HepG2 (cell line): Measurements from ENCODE around the gene NTMT1. TPM values are rescaled to one million over a fixed set of nuclear protein-coding genes. Genes with fewer than 3 reads are reported as not detected.

Source experiments
- ASH2L ChIP-seq: fragments of 300-600, 200-600 bp; sonication (generic); IDR thresholded peaks from 2 replicates; pipeline ENCODE4 v1.7.0; 2017; ENCODE audit warnings: low read depth, mild to moderate bottlenecking, moderate library complexity, mixed read lengths, low read length; ENCODE audit not compliant: insufficient read length
- CERS6 ChIP-seq: sonication (generic); formaldehyde crosslinking; IDR thresholded peaks from 2 replicates; pipeline ENCODE4 v1.5.0; 2020; ENCODE audit warnings: missing genetic modification reagents
- CHD4 ChIP-seq: fragments of 200-600 bp; sonication (generic); IDR thresholded peaks from 2 replicates; pipeline ENCODE4 v1.7.0; 2017; ENCODE audit warnings: mild to moderate bottlenecking, low read length, borderline replicate concordance
- E2F5 ChIP-seq: sonication (generic); formaldehyde crosslinking; conservative IDR thresholded peaks from 2 replicates; pipeline ENCODE4 v1.4.0; 2020; ENCODE audit warnings: missing genetic modification reagents
- FOXO1 ChIP-seq: sonication (generic); formaldehyde crosslinking; IDR thresholded peaks from 2 replicates; pipeline ENCODE4 v1.4.0; 2020; ENCODE audit warnings: missing genetic modification reagents
- FOXP4 ChIP-seq: sonication (generic); formaldehyde crosslinking; IDR thresholded peaks from 2 replicates; pipeline ENCODE4 v1.4.0; 2020; ENCODE audit warnings: missing genetic modification reagents
- HOXA9 ChIP-seq: sonication (generic); formaldehyde crosslinking; IDR thresholded peaks from 2 replicates; pipeline ENCODE4 v1.8.1; 2022; ENCODE audit warnings: missing genetic modification reagents, mild to moderate bottlenecking, moderate library complexity, borderline replicate concordance
- IKZF5 ChIP-seq: IDR thresholded peaks from 2 replicates; pipeline ENCODE4 v1.6.1; 2018; ENCODE audit warnings: missing genetic modification reagents, mild to moderate bottlenecking, missing compliant biosample characterization
- NFKB2 ChIP-seq: sonication (generic); formaldehyde crosslinking; IDR thresholded peaks from 2 replicates; pipeline ENCODE4 v1.4.0; 2020; ENCODE audit warnings: missing genetic modification reagents, borderline replicate concordance
- POLR2A ChIP-seq, 2 experiments: IDR thresholded peaks; 2 replicates each; pipeline ENCODE4 v1.6.1; 2011; ENCODE audit warnings: low read depth in 2 of 2, low read length in 2 of 2, mild to moderate bottlenecking in 1 of 2, moderate library complexity in 1 of 2; ENCODE audit not compliant: insufficient read depth in 1 of 2
- POLR2AphosphoS5 ChIP-seq: IDR thresholded peaks from 2 replicates; pipeline ENCODE4 v1.6.1; 2012; ENCODE audit warnings: low read depth, low read length
- RFX1 ChIP-seq: fragments of 450-650 bp; IDR thresholded peaks from 2 replicates; pipeline ENCODE4 v1.6.1; 2017
- SALL2 ChIP-seq: sonication (generic); formaldehyde crosslinking; IDR thresholded peaks from 2 replicates; pipeline ENCODE4 v1.8.1; 2023; ENCODE audit warnings: mild to moderate bottlenecking, missing genetic modification reagents, inconsistent platforms
- SNAPC2 ChIP-seq: sonication (generic); formaldehyde crosslinking; IDR thresholded peaks from 2 replicates; pipeline ENCODE4 v1.8.1; 2022; ENCODE audit warnings: mild to moderate bottlenecking, missing genetic modification reagents
- SSRP1 ChIP-seq: IDR thresholded peaks from 2 replicates; pipeline ENCODE4 v1.6.1; 2016; ENCODE audit warnings: control low read depth
- TBX2 ChIP-seq: sonication (generic); formaldehyde crosslinking; IDR thresholded peaks from 2 replicates; pipeline ENCODE4 v1.5.0; 2020; ENCODE audit warnings: missing genetic modification reagents, mild to moderate bottlenecking, borderline replicate concordance
- TFE3 ChIP-seq: IDR thresholded peaks from 2 replicates; pipeline ENCODE4 v1.6.1; 2016
- ZKSCAN5 ChIP-seq: sonication (generic); formaldehyde crosslinking; IDR thresholded peaks from 2 replicates; pipeline ENCODE4 v1.5.1; 2020; ENCODE audit warnings: mild to moderate bottlenecking, missing genetic modification reagents
- ZNF34 ChIP-seq: sonication (generic); formaldehyde crosslinking; IDR thresholded peaks from 2 replicates; pipeline ENCODE4 v1.4.0; 2020; ENCODE audit warnings: mild to moderate bottlenecking, missing genetic modification reagents, borderline replicate concordance
- ZNF652 ChIP-seq: IDR thresholded peaks from 2 replicates; pipeline ENCODE4 v1.6.1; 2016; ENCODE audit warnings: low read depth, borderline replicate concordance
- ZNF777 ChIP-seq: sonication (generic); formaldehyde crosslinking; IDR thresholded peaks from 2 replicates; pipeline ENCODE4 v1.4.0; 2020; ENCODE audit warnings: missing genetic modification reagents
- ZNF891 ChIP-seq: sonication (generic); formaldehyde crosslinking; IDR thresholded peaks from 2 replicates; pipeline ENCODE4 v1.5.0; 2020; ENCODE audit warnings: mild to moderate bottlenecking, missing genetic modification reagents
- ZSCAN21 ChIP-seq: sonication (generic); formaldehyde crosslinking; IDR thresholded peaks from 2 replicates; pipeline ENCODE4 v1.8.0; 2022; ENCODE audit warnings: mild to moderate bottlenecking, missing genetic modification reagents, moderate library complexity, borderline replicate concordance
- polyA plus RNA-seq, 8 experiments: library from polyadenylated mRNA; depleted of rRNA in 3 of 8; stranded (reverse) in 7 of 8; unstranded in 1 of 8; fragments of >200 nt; fragmentation: Illumina TruSeq in 4 of 8; extraction: Trizol in 4 of 8; gene quantifications; 2 replicates each; pipeline versions ENCODE4 v1.2.1 to v1.2.3, GENCODE V29; 2011 to 2016; ENCODE audit warnings: low read depth in 4 of 8, missing spikeins in 1 of 8, mixed read lengths in 1 of 8; ENCODE audit not compliant: insufficient read depth in 1 of 8
- total RNA-seq, 5 experiments: library from RNA; depleted of rRNA; stranded (reverse); fragments of >200 nt; fragmentation: Illumina TruSeq; extraction: Trizol; gene quantifications; 2 replicates each; pipeline ENCODE4 v1.2.3, GENCODE V29; 2016; ENCODE audit warnings: low read depth in 1 of 5

The NTMT1 gene
- total and polyA plus RNA-seq, 2 of the 13 experiments (the other 11 are each of a cell fraction or from before 2014, with no cell fraction given), result 49.1 to 53.8 TPM

- no peak for TF ChIP-seq CERS6 (CRISPR knock-in tag)
- no peak for TF ChIP-seq FOXP4
- 0 out of 2 replicates have a peak, but pooled peaks have one; percentile 9 for TF ChIP-seq SALL2 (CRISPR knock-in tag)
- no peak for TF ChIP-seq ZKSCAN5 (CRISPR knock-in tag)
- no peak for TF ChIP-seq HOXA9 (CRISPR knock-in tag)
- 0 out of 4 replicates have a peak, but pooled peaks of 1 of the 2 experiments have one; percentile 32 for TF ChIP-seq POLR2A (IDR thresholded peaks at IDR 0.05; ENCODE audit: insufficient read depth in 1 of 2, low read depth in 2 of 2, low read length in 2 of 2)
- TF ChIP-seq CHD4, result no peak
- TF ChIP-seq ASH2L, result peak; percentile 27
- peak; percentile 16; the same call in 1 of the 2 replicates for TF ChIP-seq POLR2AphosphoS5
- no peak for TF ChIP-seq TFE3
- no peak for TF ChIP-seq RFX1
- TF ChIP-seq SNAPC2, result 0 out of 2 replicates have a peak, but pooled peaks have one; percentile 32
- no peak for TF ChIP-seq TBX2 (CRISPR knock-in tag)
- 0 out of 2 replicates have a peak, but pooled peaks have one; percentile 7 for TF ChIP-seq ZNF777
- peak; percentile 16; the same call in 1 of the 2 replicates for TF ChIP-seq ZNF891 (CRISPR knock-in tag)
- no peak for TF ChIP-seq E2F5 (CRISPR knock-in tag)
- no peak for TF ChIP-seq IKZF5 (CRISPR knock-in tag)
- peak; percentile 52; the same call in 1 of the 2 replicates for TF ChIP-seq ZSCAN21 (CRISPR knock-in tag)
- no peak for TF ChIP-seq ZNF652
- peak; percentile 11; the same call in 1 of the 2 replicates for TF ChIP-seq ZNF34 (CRISPR knock-in tag)
- TF ChIP-seq FOXO1 (CRISPR knock-in tag), result no peak
- 0 out of 2 replicates have a peak, but pooled peaks have one; percentile 11 for TF ChIP-seq SSRP1 (CRISPR knock-in tag)
- TF ChIP-seq NFKB2 (CRISPR knock-in tag), result peak; percentile 15; the same call in 1 of the 2 replicates
- TF ChIP-seq, all 625 proteins: peak for 23
These were observed 27.8 kb upstream of the NTMT1 start (continued) for GRCh38 chr9:129598089-129598596.
